Stimulated activated naive CD4-positive, alpha-beta T cell (primary cell): ENCODE data around the gene FHIT.
A peak's percentile ranks its signal among the peaks of the same experiment; 100 is the strongest.

Experiments used
- DNase-seq, 6 experiments: peaks; one replicate each; lab custom pipeline; 2025; lab: John Stamatoyannopoulos, UW

The FHIT gene

GRCh38 chr3:61251174-61251972 lies at the start of gene FHIT:
TSS of gene FHIT (minus strand) at chr3:61251452.
- DNase-seq = peak; percentile 74 to 87 (median 84)

- no peak for DNase-seq
Observed at GRCh38 chr3:61300786-61301185, 49.5 kb upstream of the FHIT start.

- DNase-seq = no peak
Observed at GRCh38 chr3:61300006-61300380, 48.7 kb upstream of the FHIT start.

GRCh38 chr3:61299343-61300005 lies 48.2 kb upstream of the FHIT start:
- no peak for DNase-seq

- no peak for DNase-seq
Observed at GRCh38 chr3:61297821-61298220, 46.6 kb upstream of the FHIT start.

- DNase-seq = no peak
Observed at GRCh38 chr3:61288446-61288845, 37.2 kb upstream of the FHIT start.

- no peak for DNase-seq
Observed at GRCh38 chr3:61283876-61284275, 32.6 kb upstream of the FHIT start.

GRCh38 chr3:61278713-61279112 lies 27.5 kb upstream of the FHIT start:
- DNase-seq = no peak

- no peak for DNase-seq
Observed at GRCh38 chr3:61277411-61277810, 26.2 kb upstream of the FHIT start.

GRCh38 chr3:61269435-61269834 lies 18.2 kb upstream of the FHIT start:
- DNase-seq = no peak

GRCh38 chr3:61268644-61269043 lies 17.4 kb upstream of the FHIT start:
- no peak for DNase-seq

GRCh38 chr3:61264281-61264680 lies 13.0 kb upstream of the FHIT start:
- DNase-seq = no peak

- DNase-seq = no peak
Observed at GRCh38 chr3:61257148-61257547, 5.9 kb upstream of the FHIT start.

- DNase-seq = no peak
Observed at GRCh38 chr3:61253756-61254155, 2.5 kb upstream of the FHIT start.

GRCh38 chr3:61252836-61253235 lies 1.6 kb upstream of the FHIT start:
- DNase-seq = no peak

GRCh38 chr3:61250784-61251173 lies 473 bp downstream of the FHIT start:
- DNase-seq = peak in 2 of 6 experiments; percentile 30 to 41

GRCh38 chr3:61248496-61248895 lies 2.8 kb downstream of the FHIT start:
- no peak for DNase-seq

- no peak for DNase-seq
Observed at GRCh38 chr3:61247191-61247590, 4.1 kb downstream of the FHIT start.

- no peak for DNase-seq
Observed at GRCh38 chr3:61239871-61240270, 11.4 kb downstream of the FHIT start.

- no peak for DNase-seq
Observed at GRCh38 chr3:61237858-61238257, 13.4 kb downstream of the FHIT start.

- DNase-seq = no peak
Observed at GRCh38 chr3:61236556-61236955, 14.7 kb downstream of the FHIT start.

- no peak for DNase-seq
Observed at GRCh38 chr3:61233746-61234145, 17.5 kb downstream of the FHIT start.

GRCh38 chr3:61231693-61232092 lies 19.6 kb downstream of the FHIT start:
- DNase-seq = no peak

GRCh38 chr3:61227799-61228198 lies 23.5 kb downstream of the FHIT start:
- DNase-seq = no peak
